Colonic mucosa (tissue), 4 donors: ENCODE data around the gene WWOX. TPM values are rescaled to one million over a fixed set of nuclear protein-coding genes. Genes with fewer than 3 reads are reported as not detected.

Source experiments
- DNase-seq: peaks from one replicate; pipeline ENCODE4 v3.0.0-alpha.2; 2020
- H3K27ac ChIP-seq: fragments of 200-600 bp; one replicate; pipeline ENCODE4 v1.8.0; 2021
- H3K27me3 ChIP-seq: fragments of 200-600 bp; one replicate; pipeline ENCODE4 v1.8.0; 2021
- H3K36me3 ChIP-seq: fragments of 200-600 bp; one replicate; pipeline ENCODE4 v1.8.0; 2021
- H3K4me1 ChIP-seq: fragments of 200-600 bp; one replicate; pipeline ENCODE4 v1.8.0; 2021; ENCODE audit warnings: mild to moderate bottlenecking
- H3K4me3 ChIP-seq: fragments of 200-600 bp; one replicate; pipeline ENCODE4 v1.8.0; 2021
- H3K9ac ChIP-seq, 2 donors: one replicate each; pipeline ENCODE4 v1.7.0; 2013; ENCODE audit warnings: control low read depth in 2 of 2, low read depth in 2 of 2, low read length in 2 of 2
- H3K9me3 ChIP-seq: fragments of 200-600 bp; one replicate; pipeline ENCODE4 v1.8.0; 2021
- CTCF ChIP-seq: fragments of 200-600 bp; IDR thresholded peaks from one replicate; pipeline ENCODE4 v1.8.0; 2022; ENCODE audit warnings: antibody characterized with exemption, mild to moderate bottlenecking
- intact Hi-C: fragments of 100-400 bp; cut with DNase I; formaldehyde crosslinking; loops from one replicate; pipeline ENCODE4 v1.14.1; 2022
- total RNA-seq, 2 donors: library from RNA; stranded (reverse); fragmentation: NEBNext Ultra II Directional in 1 of 2; extraction: Animal tissue kit (Norgen Biotek cat#: 25700) in 1 of 2; gene quantifications; one replicate each; pipeline ENCODE4 v1.2.1, GENCODE V29; 2021
- donor health status: healthy.
- donor health status: DM: no; HTN: no; CAD: no.
- donor health status: DM: no; HTN: no; CAD: no.

The WWOX gene
- total RNA-seq, 2 donors from 2014 or later, result 7.2 to 11.0 TPM

GRCh38 chr16:79054211-79054984 is 954.9 kb downstream of the WWOX start:
- intact Hi-C loops, result no loop called here
- no peak for TF ChIP-seq CTCF
- no peak overlapping the region for H3K27ac ChIP-seq
- no peaks in the 10 kb centered on the region for H3K27me3 ChIP-seq
- no peaks in the 10 kb centered on the region for H3K36me3 ChIP-seq
- H3K9ac ChIP-seq, result no peak overlapping the region
- no peak for DNase-seq
- no peaks in the 10 kb centered on the region for H3K9me3 ChIP-seq
- H3K4me3 ChIP-seq, result no peak overlapping the region
- H3K4me1 ChIP-seq, result no peaks in the 10 kb centered on the region

- no peak overlapping the region for H3K27ac ChIP-seq
- intact Hi-C loops, result no loop called here
- no peak for DNase-seq
These were observed 956.0 kb downstream of the WWOX start for GRCh38 chr16:79055251-79055970.

GRCh38 chr16:79061181-79061580 is 961.7 kb downstream of the WWOX start:
- H3K4me1 ChIP-seq, result no peaks in the 10 kb centered on the region
- intact Hi-C loops, result no loop called here
- TF ChIP-seq CTCF, result no peak
- H3K4me3 ChIP-seq, result no peak overlapping the region
- H3K9ac ChIP-seq, result no peak overlapping the region
- H3K27me3 ChIP-seq, result no peaks in the 10 kb centered on the region
- H3K36me3 ChIP-seq, result no peaks in the 10 kb centered on the region
- H3K9me3 ChIP-seq, result no peaks in the 10 kb centered on the region
- H3K27ac ChIP-seq, result no peak overlapping the region
- DNase-seq, result no peak

More at GRCh38 chr16:79055251-79055970, 956.0 kb downstream of the WWOX start:
- H3K9ac ChIP-seq, result no peak overlapping the region
- H3K36me3 ChIP-seq, result no peaks in the 10 kb centered on the region
- no peak overlapping the region for H3K4me3 ChIP-seq
- H3K27me3 ChIP-seq, result no peaks in the 10 kb centered on the region
- no peak for TF ChIP-seq CTCF
- H3K4me1 ChIP-seq, result no peaks in the 10 kb centered on the region
- no peaks in the 10 kb centered on the region for H3K9me3 ChIP-seq

GRCh38 chr16:79062336-79062735 is 962.9 kb downstream of the WWOX start:
- Histone ChIP-seq H3K36me3 (no peaks in the 10 kb centered on the region), H3K4me1 (no peaks in the 10 kb centered on the region), H3K27ac (no peak overlapping the region), H3K9ac (no peak overlapping the region), H3K27me3 (no peaks in the 10 kb centered on the region), H3K9me3 (no peaks in the 10 kb centered on the region), H3K4me3 (no peak overlapping the region)
- intact Hi-C loops, result no loop called here
- TF ChIP-seq CTCF, result no peak
- no peak for DNase-seq

GRCh38 chr16:79062821-79063220 is 963.4 kb downstream of the WWOX start:
- intact Hi-C loops, result no loop called here
- H3K9ac ChIP-seq, result no peak overlapping the region
- H3K9me3 ChIP-seq, result no peaks in the 10 kb centered on the region
- no peaks in the 10 kb centered on the region for H3K27me3 ChIP-seq
- no peak for TF ChIP-seq CTCF
- no peaks in the 10 kb centered on the region for H3K4me1 ChIP-seq
- H3K4me3 ChIP-seq, result no peak overlapping the region
- no peak for DNase-seq
- H3K27ac ChIP-seq, result no peak overlapping the region
- no peaks in the 10 kb centered on the region for H3K36me3 ChIP-seq
